HEK293T (cell line): ENCODE measurements around the gene BAIAP2.

Source experiments
- CTBP1 ChIP-seq: fragments of 450-650 bp; IDR thresholded peaks from 2 replicates; pipeline ENCODE4 v1.6.1; 2016; ENCODE audit warnings: borderline replicate concordance
- FOXA1 ChIP-seq: fragments of 450-650 bp; IDR thresholded peaks from 2 replicates; pipeline ENCODE4 v1.6.1; 2016; ENCODE audit warnings: mild to moderate bottlenecking
- FOXK2 ChIP-seq: fragments of 450-650 bp; IDR thresholded peaks from 2 replicates; pipeline ENCODE4 v1.6.1; 2016; ENCODE audit warnings: mild to moderate bottlenecking

- no peak for TF ChIP-seq CTBP1
- TF ChIP-seq FOXK2, result no peak
- TF ChIP-seq FOXA1, result no peak
Observed at GRCh38 chr17:81035521-81036196, 708 bp downstream of the BAIAP2 start.
